HepG2 (cell line): Measurements from ENCODE around the gene CPT1B. TPM values are rescaled to one million over a fixed set of nuclear protein-coding genes. Genes with fewer than 3 reads are reported as not detected.
A peak's percentile ranks its signal among the peaks of the same experiment; 100 is the strongest.

Source experiments
- ATF7 ChIP-seq, 2 experiments: fragments of 450-650 bp in 1 of 2; sonication (generic) in 1 of 2; formaldehyde crosslinking in 1 of 2; IDR thresholded peaks; 2 replicates each; pipeline versions ENCODE4 v1.4.0 to v1.6.1; 2016 to 2020; ENCODE audit warnings: antibody characterized with exemption in 1 of 2, mild to moderate bottlenecking in 1 of 2, missing genetic modification reagents in 1 of 2
- CREB1 ChIP-seq, 2 experiments: fragments of 450-650 bp in 1 of 2; IDR thresholded peaks; 2 replicates each; pipeline ENCODE4 v1.6.1; 2016 to 2017; ENCODE audit warnings: control low read depth in 1 of 2, mild to moderate bottlenecking in 1 of 2, missing compliant biosample characterization in 1 of 2, missing genetic modification characterization in 1 of 2
- DR1 ChIP-seq: sonication (generic); formaldehyde crosslinking; IDR thresholded peaks from 2 replicates; pipeline ENCODE4 v1.8.0; 2021; ENCODE audit warnings: mild to moderate bottlenecking, missing genetic modification reagents, inconsistent platforms
- ELF3 ChIP-seq: IDR thresholded peaks from 2 replicates; pipeline ENCODE4 v1.6.1; 2016; ENCODE audit warnings: missing genetic modification reagents, missing compliant biosample characterization
- GLI4 ChIP-seq: sonication (generic); formaldehyde crosslinking; IDR thresholded peaks from 2 replicates; pipeline ENCODE4 v1.5.1; 2020; ENCODE audit warnings: missing genetic modification reagents, mild to moderate bottlenecking, moderate library complexity, borderline replicate concordance
- GPN1 ChIP-seq: sonication (generic); formaldehyde crosslinking; IDR thresholded peaks from 2 replicates; pipeline ENCODE4 v1.5.1; 2020; ENCODE audit warnings: missing genetic modification reagents, borderline replicate concordance
- GZF1 ChIP-seq: sonication (generic); formaldehyde crosslinking; IDR thresholded peaks from 2 replicates; pipeline ENCODE4 v1.5.1; 2020; ENCODE audit warnings: mild to moderate bottlenecking, missing genetic modification reagents
- KLF12 ChIP-seq: sonication (generic); formaldehyde crosslinking; IDR thresholded peaks from 2 replicates; pipeline ENCODE4 v1.4.0; 2020; ENCODE audit warnings: missing genetic modification reagents, borderline replicate concordance
- MED13 ChIP-seq: sonication (generic); formaldehyde crosslinking; IDR thresholded peaks from 2 replicates; pipeline ENCODE4 v1.5.0; 2020; ENCODE audit warnings: missing genetic modification reagents
- PHF8 ChIP-seq: sonication (generic); formaldehyde crosslinking; IDR thresholded peaks from 2 replicates; pipeline ENCODE4 v1.5.0; 2020; ENCODE audit warnings: missing genetic modification reagents
- PRPF4 ChIP-seq: fragments of 200-400 bp; formaldehyde crosslinking; IDR thresholded peaks from 2 replicates; pipeline ENCODE4 v1.6.1; 2016; ENCODE audit warnings: low read length, low read depth; ENCODE audit not compliant: poor library complexity, severe bottlenecking
- THAP7 ChIP-seq: sonication (generic); formaldehyde crosslinking; IDR thresholded peaks from 2 replicates; pipeline ENCODE4 v1.8.1; 2023; ENCODE audit warnings: mild to moderate bottlenecking, missing genetic modification reagents
- TOPORS ChIP-seq: sonication (generic); formaldehyde crosslinking; IDR thresholded peaks from 2 replicates; pipeline ENCODE4 v1.8.0; 2023; ENCODE audit warnings: mild to moderate bottlenecking, missing genetic modification reagents
- ZBTB44 ChIP-seq: sonication (generic); formaldehyde crosslinking; IDR thresholded peaks from 2 replicates; pipeline ENCODE4 v1.4.0; 2020; ENCODE audit warnings: missing genetic modification reagents
- ZGPAT ChIP-seq: IDR thresholded peaks from 2 replicates; pipeline ENCODE4 v1.6.1; 2016; ENCODE audit warnings: mild to moderate bottlenecking
- ZNF143 ChIP-seq: sonication (generic); formaldehyde crosslinking; IDR thresholded peaks from 2 replicates; pipeline ENCODE4 v1.4.0; 2020; ENCODE audit warnings: missing genetic modification reagents
- ZNF234 ChIP-seq: sonication (generic); formaldehyde crosslinking; conservative IDR thresholded peaks from 2 replicates; pipeline ENCODE4 v1.5.1; 2020; ENCODE audit warnings: mild to moderate bottlenecking, missing genetic modification reagents
- ZNF333 ChIP-seq: sonication (generic); formaldehyde crosslinking; IDR thresholded peaks from 2 replicates; pipeline ENCODE4 v1.4.0; 2020; ENCODE audit warnings: mild to moderate bottlenecking, missing genetic modification reagents, borderline replicate concordance
- ZNF543 ChIP-seq: sonication (generic); formaldehyde crosslinking; IDR thresholded peaks from 2 replicates; pipeline ENCODE4 v1.4.0; 2020; ENCODE audit warnings: mild to moderate bottlenecking, missing genetic modification reagents
- ZNF607 ChIP-seq: sonication (generic); formaldehyde crosslinking; IDR thresholded peaks from 2 replicates; pipeline ENCODE4 v1.5.1; 2020; ENCODE audit warnings: missing genetic modification reagents, mild to moderate bottlenecking, borderline replicate concordance
- polyA plus RNA-seq, 8 experiments: library from polyadenylated mRNA; depleted of rRNA in 3 of 8; stranded (reverse) in 7 of 8; unstranded in 1 of 8; fragments of >200 nt; fragmentation: Illumina TruSeq in 4 of 8; extraction: Trizol in 4 of 8; gene quantifications; 2 replicates each; pipeline versions ENCODE4 v1.2.1 to v1.2.3, GENCODE V29; 2011 to 2016; ENCODE audit warnings: low read depth in 4 of 8, missing spikeins in 1 of 8, mixed read lengths in 1 of 8; ENCODE audit not compliant: insufficient read depth in 1 of 8
- total RNA-seq, 5 experiments: library from RNA; depleted of rRNA; stranded (reverse); fragments of >200 nt; fragmentation: Illumina TruSeq; extraction: Trizol; gene quantifications; 2 replicates each; pipeline ENCODE4 v1.2.3, GENCODE V29; 2016; ENCODE audit warnings: low read depth in 1 of 5
- TF ChIP-seq, protein P1 (sequence below): sonication (generic); formaldehyde crosslinking; IDR thresholded peaks from 2 replicates; pipeline ENCODE4 v1.5.1; 2020; ENCODE audit warnings: mild to moderate bottlenecking, missing genetic modification reagents, borderline replicate concordance

CPT1B gene
- total and polyA plus RNA-seq, 2 of the 13 experiments (the other 11 are each of a cell fraction or from before 2014, with no cell fraction given): 9.2 to 19.5 TPM

- TF ChIP-seq THAP7 (CRISPR knock-in tag) (peak; percentile 92; the same call in 1 of the 2 replicates), ZNF143 (peak; percentile 69), ZBTB44 (peak; percentile 99), GPN1 (CRISPR knock-in tag) (peak; percentile 99), KLF12 (CRISPR knock-in tag) (peak; percentile 98), MED13 (CRISPR knock-in tag) (peak; percentile 98), TOPORS (CRISPR knock-in tag) (peak; percentile 94), ZNF543 (CRISPR knock-in tag) (peak; percentile 93), ZGPAT (peak; percentile 89; the same call in 1 of the 2 replicates), DR1 (CRISPR knock-in tag) (peak; percentile 77; the same call in 1 of the 2 replicates), GLI4 (CRISPR knock-in tag) (peak; percentile 99), ELF3 (peak; percentile 91), PHF8 (CRISPR knock-in tag) (peak; percentile 61), ZNF607 (CRISPR knock-in tag) (peak; percentile 100), GZF1 (CRISPR knock-in tag) (peak; percentile 94), CREB1 (IDR thresholded peaks at IDR 0.05) (no peak), CREB1 (CRISPR knock-in tag; IDR thresholded peaks at IDR 0.05) (no peak), ZNF234 (CRISPR knock-in tag) (peak; percentile 86; the same call in 1 of the 2 replicates), ATF7 (IDR thresholded peaks at IDR 0.05) (no peak), ATF7 (CRISPR knock-in tag; IDR thresholded peaks at IDR 0.05) (peak; percentile 74; the same call in 1 of the 2 replicates), ZNF333 (peak; percentile 99), PRPF4 (no peak)
- TF ChIP-seq, protein P1, sequence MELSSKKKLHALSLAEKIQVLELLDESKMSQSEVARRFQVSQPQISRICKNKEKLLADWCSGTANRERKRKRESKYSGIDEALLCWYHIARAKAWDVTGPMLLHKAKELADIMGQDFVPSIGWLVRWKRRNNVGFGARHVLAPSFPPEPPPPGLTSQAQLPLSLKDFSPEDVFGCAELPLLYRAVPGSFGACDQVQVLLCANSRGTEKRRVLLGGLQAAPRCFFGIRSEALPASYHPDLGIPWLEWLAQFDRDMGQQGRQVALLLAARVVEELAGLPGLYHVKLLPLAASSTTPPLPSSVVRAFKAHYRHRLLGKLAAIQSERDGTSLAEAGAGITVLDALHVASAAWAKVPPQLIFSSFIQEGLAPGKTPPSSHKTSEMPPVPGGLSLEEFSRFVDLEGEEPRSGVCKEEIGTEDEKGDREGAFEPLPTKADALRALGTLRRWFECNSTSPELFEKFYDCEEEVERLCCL: peak; percentile 99
Observed at GRCh38 chr22:50599816-50600455, 21.7 kb upstream of the CPT1B start (continued).
